GM12878 (cell line): ENCODE results near the gene PCDHB12.
A peak's percentile ranks its signal among the peaks of the same experiment; 100 is the strongest.

Experiments
- BRCA1 ChIP-seq: IDR thresholded peaks from 2 replicates; pipeline ENCODE4 v1.6.1; 2011; ENCODE audit warnings: low read depth, low read length, improper control_type of control experiment
- CHD2 ChIP-seq: IDR thresholded peaks from 2 replicates; pipeline ENCODE4 v1.6.1; 2011; ENCODE audit warnings: low read depth, low read length, improper control_type of control experiment, borderline replicate concordance
- CTCF ChIP-seq, 3 experiments: IDR thresholded peaks in 2 of 3; conservative IDR thresholded peaks in 1 of 3; 2 replicates each; pipeline ENCODE4 v1.5.1; 2011; ENCODE audit warnings: low read depth in 3 of 3, low read length in 3 of 3, mild to moderate bottlenecking in 3 of 3, control low read depth in 2 of 3, moderate library complexity in 2 of 3, inconsistent platforms in 1 of 3, mixed read lengths in 1 of 3; ENCODE audit not compliant: control insufficient read depth in 2 of 3, insufficient read depth in 1 of 3; ENCODE audit errors: extremely low read depth in 1 of 3
- E2F8 ChIP-seq: fragments of 450-650 bp; IDR thresholded peaks from 2 replicates; pipeline ENCODE4 v1.6.1; 2018; ENCODE audit warnings: mild to moderate bottlenecking, low read depth, moderate library complexity; ENCODE audit not compliant: partially characterized antibody
- FOS ChIP-seq: IDR thresholded peaks from 3 replicates; pipeline ENCODE4 v1.6.1; 2011; ENCODE audit warnings: borderline replicate concordance; ENCODE audit not compliant: insufficient read length; ENCODE audit errors: extremely low read depth
- MAX ChIP-seq: IDR thresholded peaks from 2 replicates; pipeline ENCODE4 v1.6.1; 2012; ENCODE audit warnings: low read depth, low read length, improper control_type of control experiment
- POLR2A ChIP-seq: IDR thresholded peaks from 2 replicates; pipeline ENCODE4 v1.6.1; 2011; ENCODE audit warnings: low read depth, mild to moderate bottlenecking, low read length
- PRDM15 ChIP-seq: fragments of 450-650 bp; formaldehyde crosslinking; IDR thresholded peaks from 2 replicates; pipeline ENCODE4 v1.4.0; 2020; ENCODE audit warnings: mild to moderate bottlenecking, moderate library complexity
- RAD21 ChIP-seq: IDR thresholded peaks from 2 replicates; pipeline ENCODE4 v1.6.1; 2011; ENCODE audit warnings: mild to moderate bottlenecking, low read depth, low read length, moderate library complexity; ENCODE audit not compliant: insufficient read depth
- SP1 ChIP-seq: IDR thresholded peaks from one replicate; pipeline ENCODE4 v1.6.1; 2011; ENCODE audit warnings: low read depth, low read length
- SPI1 ChIP-seq: IDR thresholded peaks from 2 replicates; pipeline ENCODE4 v1.6.1; 2011; ENCODE audit warnings: low read depth, mild to moderate bottlenecking, low read length, moderate library complexity, borderline replicate concordance; ENCODE audit not compliant: insufficient read depth
- TAF1 ChIP-seq: IDR thresholded peaks from 2 replicates; pipeline ENCODE4 v1.6.1; 2011; ENCODE audit warnings: mild to moderate bottlenecking, low read depth, low read length, borderline replicate concordance
- ZBTB33 ChIP-seq: fragments of 450-650 bp; IDR thresholded peaks from 2 replicates; pipeline ENCODE4 v1.6.1; 2017; ENCODE audit warnings: mild to moderate bottlenecking
- ZNF384 ChIP-seq: IDR thresholded peaks from 2 replicates; pipeline ENCODE4 v1.6.1; 2012; ENCODE audit warnings: low read depth, mild to moderate bottlenecking, low read length, improper control_type of control experiment, borderline replicate concordance

GRCh38 chr5:141172381-141173204 lies 35.9 kb upstream of the PCDHB12 start, which contains the start of gene PCDHB7:
- TF ChIP-seq POLR2A = no peak
- no peak for TF ChIP-seq SPI1
- TF ChIP-seq BRCA1 = no peak
- no peak for TF ChIP-seq ZBTB33
- no peak for TF ChIP-seq CHD2
- TF ChIP-seq TAF1 = no peak
- no peak for TF ChIP-seq SP1
- TF ChIP-seq PRDM15 = no peak
- TF ChIP-seq E2F8 = no peak
- TF ChIP-seq RAD21 = peak; percentile 35; the same call in 1 of the 2 replicates
- peak in 2 of 3 experiments; percentile 7 to 31; a peak in 1 of 6 replicates for TF ChIP-seq CTCF (IDR thresholded peaks at IDR 0.05 in 2 of 3, conservative IDR thresholded peaks at IDR 0.05 in 1 of 3; ENCODE audit: control insufficient read depth in 2 of 3, extremely low read depth in 1 of 3, insufficient read depth in 1 of 3, low read depth in 3 of 3, low read length in 3 of 3)
- no peak for TF ChIP-seq MAX
- no peak for TF ChIP-seq FOS
- TF ChIP-seq ZNF384 = no peak
